Measurements from ENCODE around the gene DAP3.
"Not testable (repeated sequence)": the region's sequence is repeated elsewhere in the genome, so short reads cannot be mapped to it uniquely, and the experiment has no call there.

The DAP3 gene

GRCh38 chr1:155767399-155767989, 78.6 kb downstream of the DAP3 start:
- in situ Hi-C loops (cut with MboI; ENCODE audit: low sequenced_read_pairs) = not testable (repeated sequence)

GRCh38 chr1:155769257-155769656, 80.4 kb downstream of the DAP3 start:
- in situ Hi-C loops (cut with MboI; ENCODE audit: low sequenced_read_pairs) = no loop called here

- in situ Hi-C loops (cut with MboI; ENCODE audit: low sequenced_read_pairs) = no loop called here
Measured at GRCh38 chr1:155773221-155773620, 84.3 kb downstream of the DAP3 start.

- in situ Hi-C loops (cut with MboI; ENCODE audit: low sequenced_read_pairs) = no loop called here
Measured at GRCh38 chr1:155776414-155776813, 87.5 kb downstream of the DAP3 start.

- in situ Hi-C loops (cut with MboI; ENCODE audit: low sequenced_read_pairs) = no loop called here
Measured at GRCh38 chr1:155777582-155777981, 88.7 kb downstream of the DAP3 start.

Measured in hTERT RPE-1 (cell line).